Panc1 (cell line): ENCODE data around the gene SEL1L2. TPM values are rescaled to one million over a fixed set of nuclear protein-coding genes. Genes with fewer than 3 reads are reported as not detected.

Experiments used
- ATAC-seq: fragments of 200-7000 bp; cut with Tn5 transposase; 2 replicates; pipeline ENCODE4 v1.9.1; 2020; ENCODE audit warnings: mild to moderate bottlenecking, moderate library complexity
- BruUV-seq: library from RNA; stranded (reverse); fragments of 400-500 nt; replicated peaks from 2 replicates; lab custom pipeline; 2021; lab: Mats Ljungman, UMichigan
- CTCF ChIA-PET: fragments of 300-600 bp; sonication (Branson Sonifier 250); formaldehyde crosslinking; loops from one replicate; lab custom pipeline; 2022; ENCODE audit warnings: antibody characterized with exemption; lab: Charles Lee
- POLR2A ChIA-PET: fragments of 300-600 bp; sonication (Branson Sonifier 250); formaldehyde crosslinking; loops from one replicate; lab custom pipeline; 2022; ENCODE audit warnings: antibody characterized with exemption; lab: Charles Lee
- DNase-seq: peaks from one replicate; pipeline ENCODE4 v3.0.0-alpha.2; 2010; ENCODE audit warnings: low read depth, low spot score
- H3K27ac ChIP-seq: 2 replicates; pipeline ENCODE4 v1.5.1; 2011; ENCODE audit warnings: mild to moderate bottlenecking, low read length, inconsistent platforms
- H3K27me3 ChIP-seq: fragments of 200-500 bp; sonication (Bioruptor generic); 2 replicates; pipeline ENCODE4 v1.6.0; 2014; ENCODE audit warnings: low read length, inconsistent platforms; ENCODE audit not compliant: control insufficient read depth, insufficient read depth
- H3K36me3 ChIP-seq: fragments of 200-500 bp; sonication (Bioruptor generic); 2 replicates; pipeline ENCODE4 v1.5.1; 2014; ENCODE audit warnings: inconsistent platforms, mild to moderate bottlenecking, low read length, moderate library complexity; ENCODE audit not compliant: control insufficient read depth, insufficient read depth
- H3K4me1 ChIP-seq: 2 replicates; pipeline ENCODE4 v1.5.1; 2011; ENCODE audit warnings: inconsistent platforms, mild to moderate bottlenecking, low read length, moderate library complexity; ENCODE audit not compliant: control insufficient read depth, insufficient read depth
- H3K4me3 ChIP-seq, 2 experiments: 2 replicates each; pipeline ENCODE4 v1.5.1; 2011 to 2012; ENCODE audit warnings: low read depth in 2 of 2, low read length in 2 of 2, mild to moderate bottlenecking in 2 of 2, inconsistent platforms in 1 of 2, moderate library complexity in 1 of 2
- H3K9me3 ChIP-seq: fragments of 200-500 bp; sonication (Bioruptor generic); 2 replicates; pipeline ENCODE4 v1.5.1; 2014; ENCODE audit warnings: low read depth, mild to moderate bottlenecking, inconsistent platforms, low read length, moderate library complexity; ENCODE audit not compliant: control insufficient read depth, insufficient read depth
- POLR2AphosphoS5 ChIP-seq: IDR thresholded peaks from 2 replicates; pipeline ENCODE4 v1.6.1; 2012; ENCODE audit warnings: mild to moderate bottlenecking, low read depth, low read length, moderate library complexity
- SIN3A ChIP-seq: IDR thresholded peaks from 2 replicates; pipeline ENCODE4 v1.6.1; 2012; ENCODE audit warnings: low read depth, mild to moderate bottlenecking, low read length, moderate library complexity, borderline replicate concordance; ENCODE audit not compliant: insufficient read depth
- TCF7L2 ChIP-seq: IDR thresholded peaks from 2 replicates; pipeline ENCODE4 v1.6.1; 2011; ENCODE audit warnings: mild to moderate bottlenecking, low read depth, low read length, inconsistent platforms
- in situ Hi-C: cut with HindIII; loops from 2 replicates; pipeline ENCODE4 v1.10.0; 2016; ENCODE audit warnings: low sequenced_read_pairs, low pct_unique_long_range_greater_than_20kb
- intact Hi-C: fragments of 100-400 bp; cut with micrococcal nuclease; formaldehyde crosslinking; loops from one replicate; pipeline ENCODE4 v1.10.0; 2022; ENCODE audit not compliant: unreplicated experiment
- total RNA-seq: library from RNA; stranded (reverse); gene quantifications from one replicate; pipeline ENCODE4 v1.2.1, GENCODE V29; 2021; ENCODE audit not compliant: unreplicated experiment
- TF ChIP-seq, protein P1 (sequence below), 2 experiments: IDR thresholded peaks; 2 replicates each; pipeline ENCODE4 v1.6.1; 2011 to 2012; ENCODE audit warnings: low read depth in 2 of 2, control low read depth in 1 of 2, low read length in 1 of 2, mild to moderate bottlenecking in 1 of 2, moderate library complexity in 1 of 2; ENCODE audit not compliant: insufficient read depth in 1 of 2
- TF ChIP-seq, protein P2 (sequence below): fragments of 450-650 bp; IDR thresholded peaks from 2 replicates; pipeline ENCODE4 v1.5.1; 2017; ENCODE audit warnings: mild to moderate bottlenecking

The SEL1L2 gene
- total RNA-seq, 1 experiment from 2014 or later = not detected

DNA sequence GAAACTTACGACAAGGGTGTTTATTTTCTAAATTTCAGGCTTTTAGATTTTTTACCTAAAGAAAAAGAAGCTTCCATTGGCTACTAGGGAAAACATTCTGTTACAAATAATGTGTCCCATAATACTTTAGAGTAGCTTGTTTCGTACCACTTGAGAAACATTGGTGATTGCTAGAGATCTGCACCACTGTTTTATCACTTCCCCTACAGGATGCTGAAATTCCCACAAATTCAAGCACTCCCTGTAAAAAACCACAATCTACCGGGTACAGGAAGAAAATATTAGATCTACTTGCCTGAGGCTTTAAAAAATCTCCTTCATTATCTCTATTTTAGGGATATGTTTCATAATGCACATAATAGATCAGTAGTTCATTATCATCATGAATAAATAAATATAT is 29.9 kb downstream of the SEL1L2 start:
- POLR2A ChIA-PET = no interaction called here
- TF ChIP-seq, protein P1, sequence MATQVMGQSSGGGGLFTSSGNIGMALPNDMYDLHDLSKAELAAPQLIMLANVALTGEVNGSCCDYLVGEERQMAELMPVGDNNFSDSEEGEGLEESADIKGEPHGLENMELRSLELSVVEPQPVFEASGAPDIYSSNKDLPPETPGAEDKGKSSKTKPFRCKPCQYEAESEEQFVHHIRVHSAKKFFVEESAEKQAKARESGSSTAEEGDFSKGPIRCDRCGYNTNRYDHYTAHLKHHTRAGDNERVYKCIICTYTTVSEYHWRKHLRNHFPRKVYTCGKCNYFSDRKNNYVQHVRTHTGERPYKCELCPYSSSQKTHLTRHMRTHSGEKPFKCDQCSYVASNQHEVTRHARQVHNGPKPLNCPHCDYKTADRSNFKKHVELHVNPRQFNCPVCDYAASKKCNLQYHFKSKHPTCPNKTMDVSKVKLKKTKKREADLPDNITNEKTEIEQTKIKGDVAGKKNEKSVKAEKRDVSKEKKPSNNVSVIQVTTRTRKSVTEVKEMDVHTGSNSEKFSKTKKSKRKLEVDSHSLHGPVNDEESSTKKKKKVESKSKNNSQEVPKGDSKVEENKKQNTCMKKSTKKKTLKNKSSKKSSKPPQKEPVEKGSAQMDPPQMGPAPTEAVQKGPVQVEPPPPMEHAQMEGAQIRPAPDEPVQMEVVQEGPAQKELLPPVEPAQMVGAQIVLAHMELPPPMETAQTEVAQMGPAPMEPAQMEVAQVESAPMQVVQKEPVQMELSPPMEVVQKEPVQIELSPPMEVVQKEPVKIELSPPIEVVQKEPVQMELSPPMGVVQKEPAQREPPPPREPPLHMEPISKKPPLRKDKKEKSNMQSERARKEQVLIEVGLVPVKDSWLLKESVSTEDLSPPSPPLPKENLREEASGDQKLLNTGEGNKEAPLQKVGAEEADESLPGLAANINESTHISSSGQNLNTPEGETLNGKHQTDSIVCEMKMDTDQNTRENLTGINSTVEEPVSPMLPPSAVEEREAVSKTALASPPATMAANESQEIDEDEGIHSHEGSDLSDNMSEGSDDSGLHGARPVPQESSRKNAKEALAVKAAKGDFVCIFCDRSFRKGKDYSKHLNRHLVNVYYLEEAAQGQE (IDR thresholded peaks at IDR 0.05; ENCODE audit: insufficient read depth in 1 of 2, low read depth in 2 of 2, low read length in 1 of 2) = no peak
- TF ChIP-seq TCF7L2 (no peak), SIN3A (no peak), POLR2AphosphoS5 (no peak)
- TF ChIP-seq, protein P2, sequence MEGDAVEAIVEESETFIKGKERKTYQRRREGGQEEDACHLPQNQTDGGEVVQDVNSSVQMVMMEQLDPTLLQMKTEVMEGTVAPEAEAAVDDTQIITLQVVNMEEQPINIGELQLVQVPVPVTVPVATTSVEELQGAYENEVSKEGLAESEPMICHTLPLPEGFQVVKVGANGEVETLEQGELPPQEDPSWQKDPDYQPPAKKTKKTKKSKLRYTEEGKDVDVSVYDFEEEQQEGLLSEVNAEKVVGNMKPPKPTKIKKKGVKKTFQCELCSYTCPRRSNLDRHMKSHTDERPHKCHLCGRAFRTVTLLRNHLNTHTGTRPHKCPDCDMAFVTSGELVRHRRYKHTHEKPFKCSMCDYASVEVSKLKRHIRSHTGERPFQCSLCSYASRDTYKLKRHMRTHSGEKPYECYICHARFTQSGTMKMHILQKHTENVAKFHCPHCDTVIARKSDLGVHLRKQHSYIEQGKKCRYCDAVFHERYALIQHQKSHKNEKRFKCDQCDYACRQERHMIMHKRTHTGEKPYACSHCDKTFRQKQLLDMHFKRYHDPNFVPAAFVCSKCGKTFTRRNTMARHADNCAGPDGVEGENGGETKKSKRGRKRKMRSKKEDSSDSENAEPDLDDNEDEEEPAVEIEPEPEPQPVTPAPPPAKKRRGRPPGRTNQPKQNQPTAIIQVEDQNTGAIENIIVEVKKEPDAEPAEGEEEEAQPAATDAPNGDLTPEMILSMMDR = no peak
- ATAC-seq (no peak), DNase-seq (no peak)
- no peaks in the 10 kb centered on the region for H3K36me3 ChIP-seq
- no peaks in the 10 kb centered on the region for H3K9me3 ChIP-seq
- intact Hi-C loops = no loop called here
- H3K4me1 ChIP-seq = no peaks in the 10 kb centered on the region
- in situ Hi-C loops = no loop called here
- H3K27ac ChIP-seq = no peak overlapping the region
- no peak overlapping the region for H3K4me3 ChIP-seq
- CTCF ChIA-PET = no interaction called here
- no TSS peak for BruUV-seq
- no peaks in the 10 kb centered on the region for H3K27me3 ChIP-seq

DNA sequence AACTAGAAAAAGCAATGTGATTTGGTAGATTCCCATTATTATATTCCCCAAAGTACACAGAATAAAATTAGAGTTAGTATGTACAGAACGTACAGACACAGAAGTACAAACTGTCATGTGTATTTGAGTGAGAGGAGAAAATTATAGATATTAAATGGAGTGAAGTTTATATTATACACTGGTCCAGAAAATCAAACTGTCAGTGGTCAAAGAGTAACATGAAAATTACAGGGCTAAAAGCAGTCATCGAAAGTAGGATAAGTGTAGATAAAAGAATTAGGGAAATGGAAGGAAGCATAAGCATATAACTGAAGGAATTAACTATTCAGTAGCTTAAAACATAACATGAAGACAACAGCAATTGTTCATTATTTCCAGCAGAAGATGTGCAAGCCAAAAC is 30.3 kb downstream of the SEL1L2 start:
- in situ Hi-C loops = no loop called here
- ATAC-seq (no peak), DNase-seq (no peak)
- Histone ChIP-seq H3K4me3 (no peak overlapping the region), H3K27ac (no peak overlapping the region), H3K36me3 (no peaks in the 10 kb centered on the region), H3K27me3 (no peaks in the 10 kb centered on the region), H3K9me3 (no peaks in the 10 kb centered on the region), H3K4me1 (no peaks in the 10 kb centered on the region)
- intact Hi-C loops = no loop called here
- CTCF ChIA-PET = no interaction called here
- TF ChIP-seq, protein P2 = no peak
- TF ChIP-seq POLR2AphosphoS5 (no peak), SIN3A (no peak), TCF7L2 (no peak)
- TF ChIP-seq, protein P1 (IDR thresholded peaks at IDR 0.05; ENCODE audit: insufficient read depth in 1 of 2, low read depth in 2 of 2, low read length in 1 of 2) = no peak
- POLR2A ChIA-PET = no interaction called here
- no TSS peak for BruUV-seq
